Measurements from ENCODE around the gene POLA1.

POLA1 gene

DNA sequence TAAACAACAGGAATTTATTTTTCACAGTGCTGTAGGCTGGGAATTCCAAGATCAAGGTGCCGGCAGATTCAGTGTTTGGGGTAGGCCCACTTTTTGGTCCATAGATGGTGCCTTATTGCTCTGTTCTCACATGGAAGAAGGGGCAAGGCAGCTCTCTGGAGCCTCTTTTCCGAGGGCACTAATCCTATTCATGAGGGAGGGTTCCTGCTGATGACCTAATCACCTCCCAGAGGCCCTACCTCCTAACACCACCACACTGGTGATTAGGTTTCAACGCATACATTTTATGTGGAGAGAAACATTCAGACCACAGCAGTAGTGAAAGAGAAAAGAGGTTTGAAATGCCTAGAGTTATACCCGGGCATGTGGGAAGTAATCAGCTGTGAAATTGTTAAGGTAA is 1.4 kb upstream of the POLA1 start:
- no peak for TF ChIP-seq MAX (IDR thresholded peaks at IDR 0.05)
- no peak for TF ChIP-seq ZBTB7A (IDR thresholded peaks at IDR 0.05; ENCODE audit: low read depth)
- no peak for TF ChIP-seq NFIC (IDR thresholded peaks at IDR 0.05)
- no peak for TF ChIP-seq TAF1 (IDR thresholded peaks at IDR 0.05; ENCODE audit: low read depth)
- TF ChIP-seq TCF12 (IDR thresholded peaks at IDR 0.05; ENCODE audit: low read depth), result no peak
- TF ChIP-seq EP300 (IDR thresholded peaks at IDR 0.05; ENCODE audit: borderline replicate concordance), result no peak
- TF ChIP-seq CEBPB (IDR thresholded peaks at IDR 0.05), result no peak
- TF ChIP-seq REST (IDR thresholded peaks at IDR 0.05; ENCODE audit: low read depth), result no peak
- TF ChIP-seq CREB1 (IDR thresholded peaks at IDR 0.05; ENCODE audit: low read depth), result no peak
- TF ChIP-seq FOXM1 (IDR thresholded peaks at IDR 0.05; ENCODE audit: borderline replicate concordance, low read depth), result no peak
- TF ChIP-seq RAD21 (IDR thresholded peaks at IDR 0.05; ENCODE audit: low read depth), result no peak
- no peak for TF ChIP-seq TEAD4 (IDR thresholded peaks at IDR 0.05)
- TF ChIP-seq YY1 (IDR thresholded peaks at IDR 0.05; ENCODE audit: low read depth), result no peak

GRCh38 chrX:24694825-24695224 is 1.1 kb downstream of the POLA1 start:
- TF ChIP-seq EP300 (IDR thresholded peaks at IDR 0.05; ENCODE audit: borderline replicate concordance) (no peak), EGR1 (IDR thresholded peaks at IDR 0.05) (no peak), TAF1 (IDR thresholded peaks at IDR 0.05; ENCODE audit: low read depth) (no peak), TCF12 (IDR thresholded peaks at IDR 0.05; ENCODE audit: low read depth) (no peak), MAX (IDR thresholded peaks at IDR 0.05) (no peak), NFIC (IDR thresholded peaks at IDR 0.05) (no peak), CEBPB (IDR thresholded peaks at IDR 0.05) (no peak), ZBTB7A (IDR thresholded peaks at IDR 0.05; ENCODE audit: low read depth) (no peak), REST (IDR thresholded peaks at IDR 0.05; ENCODE audit: low read depth) (no peak), FOXM1 (IDR thresholded peaks at IDR 0.05; ENCODE audit: borderline replicate concordance, low read depth) (no peak)

DNA sequence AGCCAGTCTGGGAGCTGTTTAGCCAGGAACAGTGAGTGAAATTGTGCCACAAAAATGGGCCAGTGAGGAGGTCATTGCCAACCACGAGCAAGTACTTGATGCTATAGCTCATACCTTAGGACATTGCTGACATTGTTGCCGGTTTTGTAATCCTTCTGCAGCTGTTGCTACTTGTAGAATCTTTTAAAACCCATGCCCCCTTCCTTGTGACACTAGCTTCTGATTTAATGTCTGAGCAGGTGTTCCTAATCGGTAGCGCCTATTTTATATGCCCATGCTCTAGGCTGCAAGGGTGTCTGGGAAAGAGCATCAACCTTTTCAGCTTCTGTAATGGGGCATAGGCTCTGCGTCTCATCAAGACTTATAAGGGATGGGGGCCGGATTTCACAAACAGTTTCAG is 2.6 kb downstream of the POLA1 start:
- no peak for TF ChIP-seq EGR1 (IDR thresholded peaks at IDR 0.05)
- no peak for TF ChIP-seq USF1 (IDR thresholded peaks at IDR 0.05)

DNA sequence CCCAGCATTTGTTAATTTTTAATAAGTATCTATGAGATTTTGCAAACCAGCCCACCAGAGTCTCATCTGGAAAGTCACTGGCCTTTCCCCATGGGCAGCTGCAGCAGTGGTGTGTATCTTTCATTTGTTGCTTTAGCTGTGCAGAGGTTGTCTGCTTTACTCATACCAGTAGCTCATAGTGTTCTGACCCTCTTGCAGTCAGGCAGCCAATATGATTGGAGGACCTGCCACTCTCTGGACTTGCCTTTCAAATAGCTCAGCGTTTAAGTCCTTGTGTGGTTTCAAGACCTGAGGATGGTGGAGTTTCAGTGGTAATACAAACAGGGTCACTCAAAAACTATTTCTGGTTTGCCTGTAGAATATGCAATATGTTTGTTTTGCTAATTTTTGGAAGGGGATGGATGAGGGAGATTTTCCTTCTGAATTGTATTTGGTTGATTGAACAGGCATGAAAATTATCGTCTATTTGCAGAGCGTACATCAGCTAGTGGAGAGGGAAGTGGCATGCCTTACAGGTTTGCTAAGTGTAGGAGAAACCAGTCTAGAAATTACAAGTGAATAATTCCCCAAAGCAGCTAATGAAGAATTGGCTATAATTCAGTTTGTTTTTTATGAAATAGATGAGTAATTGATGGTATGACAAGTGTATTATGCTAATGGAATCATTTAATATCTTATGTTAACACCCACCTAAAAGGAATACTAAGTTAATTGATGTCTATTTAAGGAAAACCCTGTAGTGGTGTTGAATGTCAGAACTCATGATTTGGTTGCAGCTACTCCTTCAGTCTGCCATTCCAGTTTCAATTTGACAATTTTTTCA is 8.9 kb downstream of the POLA1 start:
- TF ChIP-seq EGR1 (IDR thresholded peaks at IDR 0.05), result no peak

- no peak for TF ChIP-seq FOXM1 (IDR thresholded peaks at IDR 0.05; ENCODE audit: borderline replicate concordance, low read depth)
- TF ChIP-seq TEAD4 (IDR thresholded peaks at IDR 0.05), result no peak
- TF ChIP-seq MAX (IDR thresholded peaks at IDR 0.05), result no peak
- no peak for TF ChIP-seq ZBTB7A (IDR thresholded peaks at IDR 0.05; ENCODE audit: low read depth)
- no peak for TF ChIP-seq YY1 (IDR thresholded peaks at IDR 0.05; ENCODE audit: low read depth)
- no peak for TF ChIP-seq TCF12 (IDR thresholded peaks at IDR 0.05; ENCODE audit: low read depth)
- TF ChIP-seq TAF1 (IDR thresholded peaks at IDR 0.05; ENCODE audit: low read depth), result no peak
- no peak for TF ChIP-seq REST (IDR thresholded peaks at IDR 0.05; ENCODE audit: low read depth)
- TF ChIP-seq EP300 (IDR thresholded peaks at IDR 0.05; ENCODE audit: borderline replicate concordance), result no peak
- TF ChIP-seq RAD21 (IDR thresholded peaks at IDR 0.05; ENCODE audit: low read depth), result no peak
- TF ChIP-seq CREB1 (IDR thresholded peaks at IDR 0.05; ENCODE audit: low read depth), result no peak
- no peak for TF ChIP-seq CEBPB (IDR thresholded peaks at IDR 0.05)
- no peak for TF ChIP-seq NFIC (IDR thresholded peaks at IDR 0.05)
- no peak for TF ChIP-seq USF1 (IDR thresholded peaks at IDR 0.05)
- no peak for TF ChIP-seq EGR1 (IDR thresholded peaks at IDR 0.05)
Observed at GRCh38 chrX:24703185-24703494, 9.4 kb downstream of the POLA1 start.

Data from Ishikawa (cell line).